ENCODE measurements around the gene LUZP2.
"Not testable (repeated sequence)": the region's sequence is repeated elsewhere in the genome, so short reads cannot be mapped to it uniquely, and the experiment has no call there.

Gene LUZP2

GRCh38 chr11:24820541-24820940 is 323.7 kb downstream of the LUZP2 start:
- DNase-seq (ENCODE audit: low read depth in 2 of 2) = no peak

GRCh38 chr11:24828938-24829605 is 332.2 kb downstream of the LUZP2 start:
- DNase-seq (ENCODE audit: low read depth in 2 of 2) = no peak

- DNase-seq (ENCODE audit: low read depth in 2 of 2) = no peak
These were observed 336.7 kb downstream of the LUZP2 start for GRCh38 chr11:24833573-24833972.

- DNase-seq (ENCODE audit: low read depth in 2 of 2) = no peak
These were observed 340.3 kb downstream of the LUZP2 start for GRCh38 chr11:24837112-24837511.

- no peak for DNase-seq (ENCODE audit: low read depth in 2 of 2)
These were observed 345.5 kb downstream of the LUZP2 start for GRCh38 chr11:24842308-24842707.

GRCh38 chr11:24844406-24844805 is 347.6 kb downstream of the LUZP2 start:
- no peak for DNase-seq (ENCODE audit: low read depth in 2 of 2)

GRCh38 chr11:24848857-24849256 is 352.0 kb downstream of the LUZP2 start:
- no peak for DNase-seq (ENCODE audit: low read depth in 2 of 2)

- no peak for DNase-seq (ENCODE audit: low read depth in 2 of 2)
These were observed 359.1 kb downstream of the LUZP2 start for GRCh38 chr11:24855951-24856350.

GRCh38 chr11:24859801-24860300 is 363.0 kb downstream of the LUZP2 start:
- no peak for DNase-seq (ENCODE audit: low read depth in 2 of 2)

- DNase-seq (ENCODE audit: low read depth in 2 of 2) = no peak
These were observed 364.6 kb downstream of the LUZP2 start for GRCh38 chr11:24861440-24861839.

- no peak for DNase-seq (ENCODE audit: low read depth in 2 of 2)
These were observed 369.9 kb downstream of the LUZP2 start for GRCh38 chr11:24866743-24867142.

GRCh38 chr11:24870048-24870447 is 373.2 kb downstream of the LUZP2 start:
- DNase-seq (ENCODE audit: low read depth in 2 of 2) = no peak

GRCh38 chr11:24872186-24872585 is 375.3 kb downstream of the LUZP2 start:
- no peak for DNase-seq (ENCODE audit: low read depth in 2 of 2)

GRCh38 chr11:24872651-24873311 is 375.9 kb downstream of the LUZP2 start:
- DNase-seq (ENCODE audit: low read depth in 2 of 2) = no peak

- DNase-seq (ENCODE audit: low read depth in 2 of 2) = no peak
These were observed 384.1 kb downstream of the LUZP2 start for GRCh38 chr11:24880962-24881361.

GRCh38 chr11:24885580-24886173 is 388.8 kb downstream of the LUZP2 start:
- no peak for DNase-seq (ENCODE audit: low read depth in 2 of 2)

- DNase-seq (ENCODE audit: low read depth in 2 of 2) = no peak
These were observed 390.2 kb downstream of the LUZP2 start for GRCh38 chr11:24886880-24887619.

GRCh38 chr11:24890426-24890825 is 393.6 kb downstream of the LUZP2 start:
- no peak for DNase-seq (ENCODE audit: low read depth in 2 of 2)

- not testable (repeated sequence) for DNase-seq (ENCODE audit: low read depth in 2 of 2)
These were observed 395.1 kb downstream of the LUZP2 start for GRCh38 chr11:24891845-24892492.

GRCh38 chr11:24896118-24896835 is 399.4 kb downstream of the LUZP2 start:
- no peak for DNase-seq (ENCODE audit: low read depth in 2 of 2)

- DNase-seq (ENCODE audit: low read depth in 2 of 2) = no peak
These were observed 403.7 kb downstream of the LUZP2 start for GRCh38 chr11:24900514-24900913.

Data from stimulated activated CD4-positive, alpha-beta T cell treated with anti-CD3 and anti-CD28 coated beads, Interleukin-4, amount 100 ng/mL, for 48 hours (primary cell).